Suprapubic skin (tissue), 4 donors: Measurements from ENCODE around the gene SH3GL2. TPM values are rescaled to one million over a fixed set of nuclear protein-coding genes. Genes with fewer than 3 reads are reported as not detected.

Experiments used
- DNase-seq, 2 donors: peaks; one replicate each; pipeline ENCODE4 v3.0.0-alpha.2; 2019; ENCODE audit warnings: low spot score in 2 of 2
- H3K27ac ChIP-seq: fragments of 200-600 bp; sonication (generic); one replicate; pipeline ENCODE4 v1.5.1; 2019
- H3K27me3 ChIP-seq: fragments of 200-600 bp; sonication (generic); one replicate; pipeline ENCODE4 v1.5.1; 2019
- H3K36me3 ChIP-seq: fragments of 200-600 bp; sonication (generic); one replicate; pipeline ENCODE4 v1.5.1; 2019
- H3K4me1 ChIP-seq: fragments of 200-600 bp; sonication (generic); one replicate; pipeline ENCODE4 v1.5.1; 2019
- H3K4me3 ChIP-seq: fragments of 200-600 bp; sonication (generic); one replicate; pipeline ENCODE4 v1.5.1; 2019; ENCODE audit warnings: mild to moderate bottlenecking
- H3K9me3 ChIP-seq: fragments of 200-600 bp; sonication (generic); one replicate; pipeline ENCODE4 v1.5.1; 2019
- CTCF ChIP-seq, 2 donors: fragments of 200-600 bp in 1 of 2; fragments of 450-650 bp in 1 of 2; sonication (generic) in 1 of 2; IDR thresholded peaks; one replicate each; pipeline ENCODE4 v1.5.1; 2016 to 2019; ENCODE audit warnings: antibody characterized with exemption in 2 of 2, mild to moderate bottlenecking in 1 of 2, moderate library complexity in 1 of 2
- EP300 ChIP-seq: sonication (generic); formaldehyde crosslinking; IDR thresholded peaks from one replicate; pipeline ENCODE4 v1.6.1; 2017; ENCODE audit warnings: antibody characterized with exemption
- POLR2A ChIP-seq, 2 donors: fragments of 450-650 bp; IDR thresholded peaks; one replicate each; pipeline ENCODE4 v1.6.1; 2017; ENCODE audit warnings: antibody characterized with exemption in 2 of 2, mild to moderate bottlenecking in 2 of 2, moderate library complexity in 2 of 2
- POLR2AphosphoS5 ChIP-seq, 3 donors: sonication (generic); formaldehyde crosslinking; IDR thresholded peaks; one replicate each; pipeline ENCODE4 v1.6.1; 2017; ENCODE audit warnings: antibody characterized with exemption in 3 of 3
- WGBS: methylation state at CpG from one replicate; pipeline ENCODE4 v1.1.5; 2018; 5-methylcytosine and 5-hydroxymethylcytosine counted together
- total RNA-seq, 4 donors: library from RNA; depleted of rRNA; stranded (reverse); fragments of >200 nt; gene quantifications; one replicate each; pipeline ENCODE4 v1.1.0, GENCODE V29; 2016

The SH3GL2 gene
- total RNA-seq, 4 donors from 2014 or later, result not detected

- Histone ChIP-seq H3K4me3 (no peak overlapping the region), H3K4me1 (no peaks in the 10 kb centered on the region), H3K27ac (no peak overlapping the region), H3K36me3 (no peaks in the 10 kb centered on the region), H3K9me3 (no peaks in the 10 kb centered on the region), H3K27me3 (no peaks in the 10 kb centered on the region)
- TF ChIP-seq CTCF (IDR thresholded peaks at IDR 0.05), result no peak
- TF ChIP-seq POLR2AphosphoS5 (IDR thresholded peaks at IDR 0.05), result no peak
- TF ChIP-seq EP300, result no peak
- TF ChIP-seq POLR2A (IDR thresholded peaks at IDR 0.05), result no peak
- 88% methylated on average over 3 of the region's 3 CpGs for WGBS
- no peak for DNase-seq
Observed at GRCh38 chr9:17777465-17777864, 198.6 kb downstream of the SH3GL2 start.

- no peaks in the 10 kb centered on the region for H3K9me3 ChIP-seq
- H3K4me1 ChIP-seq, result no peaks in the 10 kb centered on the region
- H3K4me3 ChIP-seq, result no peak overlapping the region
- 80% methylated on average over 6 of the region's 6 CpGs for WGBS
- DNase-seq, result no peak
- H3K36me3 ChIP-seq, result no peaks in the 10 kb centered on the region
- no peaks in the 10 kb centered on the region for H3K27me3 ChIP-seq
- no peak for TF ChIP-seq EP300
- no peak for TF ChIP-seq POLR2AphosphoS5 (IDR thresholded peaks at IDR 0.05)
- TF ChIP-seq CTCF (IDR thresholded peaks at IDR 0.05), result no peak
- TF ChIP-seq POLR2A (IDR thresholded peaks at IDR 0.05), result no peak
- no peak overlapping the region for H3K27ac ChIP-seq
Observed at GRCh38 chr9:17782430-17783149, 203.7 kb downstream of the SH3GL2 start.

- 64% methylated on average over 1 of the region's 1 CpG for WGBS
- Histone ChIP-seq H3K36me3 (no peaks in the 10 kb centered on the region), H3K4me1 (no peaks in the 10 kb centered on the region), H3K4me3 (no peak overlapping the region), H3K27me3 (no peaks in the 10 kb centered on the region), H3K9me3 (no peaks in the 10 kb centered on the region), H3K27ac (no peak overlapping the region)
- TF ChIP-seq POLR2AphosphoS5 (IDR thresholded peaks at IDR 0.05) (no peak), EP300 (no peak), CTCF (IDR thresholded peaks at IDR 0.05) (no peak), POLR2A (IDR thresholded peaks at IDR 0.05) (no peak)
- no peak for DNase-seq
Observed at GRCh38 chr9:17783227-17783626, 204.4 kb downstream of the SH3GL2 start.

GRCh38 chr9:17789316-17789715, 210.4 kb downstream of the SH3GL2 start:
- Histone ChIP-seq H3K4me3 (no peak overlapping the region), H3K27ac (no peak overlapping the region), H3K9me3 (no peaks in the 10 kb centered on the region), H3K36me3 (no peaks in the 10 kb centered on the region), H3K27me3 (peaks cover 4% of the 10 kb centered on the region), H3K4me1 (no peaks in the 10 kb centered on the region)
- TF ChIP-seq POLR2AphosphoS5 (IDR thresholded peaks at IDR 0.05) (no peak), CTCF (IDR thresholded peaks at IDR 0.05) (no peak), POLR2A (IDR thresholded peaks at IDR 0.05) (no peak), EP300 (no peak)
- 95% methylated on average over 6 of the region's 6 CpGs for WGBS
- DNase-seq, result no peak

GRCh38 chr9:17793713-17794622, 215.1 kb downstream of the SH3GL2 start:
- TF ChIP-seq POLR2A (IDR thresholded peaks at IDR 0.05) (no peak), POLR2AphosphoS5 (IDR thresholded peaks at IDR 0.05) (no peak), CTCF (IDR thresholded peaks at IDR 0.05) (no peak), EP300 (no peak)
- Histone ChIP-seq H3K4me3 (no peak overlapping the region), H3K27ac (no peak overlapping the region), H3K9me3 (no peaks in the 10 kb centered on the region), H3K4me1 (no peaks in the 10 kb centered on the region), H3K27me3 (peaks cover 8% of the 10 kb centered on the region), H3K36me3 (no peaks in the 10 kb centered on the region)
- WGBS, result 49% methylated on average over 14 of the region's 14 CpGs
- DNase-seq, result no peak
